ENCODE measurements around the gene TMEM175. TPM values are rescaled to one million over a fixed set of nuclear protein-coding genes. Genes with fewer than 3 reads are reported as not detected.

Gene TMEM175
- total RNA-seq, 1 donor from 2014 or later, result 11.4 TPM

- TF ChIP-seq CTCF (conservative IDR thresholded peaks at IDR 0.05; ENCODE audit: low read depth, low read length), result no peak
Observed at GRCh38 chr4:956531-957230, 24.4 kb downstream of the TMEM175 start.

DNA sequence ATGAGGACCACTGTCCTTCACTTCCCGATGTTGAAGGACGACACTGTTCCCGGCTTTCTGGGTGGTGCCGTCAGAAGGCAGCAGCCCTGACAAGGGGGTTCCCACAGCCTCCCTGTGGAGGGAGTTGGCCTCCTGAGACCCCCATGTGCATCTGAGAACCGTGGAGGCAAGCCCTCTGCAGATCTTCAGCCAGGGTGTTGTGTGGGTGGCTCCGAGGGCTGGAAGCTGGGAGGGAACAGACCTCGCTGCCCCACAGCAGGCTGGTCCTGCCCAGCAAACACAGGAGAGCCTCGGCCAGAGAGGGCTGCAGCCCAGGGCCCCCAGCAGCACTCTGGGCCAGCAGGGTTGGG is 24.9 kb downstream of the TMEM175 start:
- DNase-seq (ENCODE audit: low read depth), result no peak
- no peak overlapping the region for H3K4me3 ChIP-seq (ENCODE audit: low read depth, low read length)
- no peak for TF ChIP-seq CTCF (conservative IDR thresholded peaks at IDR 0.05; ENCODE audit: low read depth, low read length)

More at GRCh38 chr4:956531-957230, 24.4 kb downstream of the TMEM175 start:
- no peak overlapping the region for H3K4me3 ChIP-seq (ENCODE audit: low read depth, low read length)
- no peak for DNase-seq (ENCODE audit: low read depth)

- TF ChIP-seq CTCF (conservative IDR thresholded peaks at IDR 0.05; ENCODE audit: low read depth, low read length), result no peak
- H3K4me3 ChIP-seq (ENCODE audit: low read depth, low read length), result no peak overlapping the region
- DNase-seq (ENCODE audit: low read depth), result no peak
Observed at GRCh38 chr4:957581-958313, 25.5 kb downstream of the TMEM175 start.

GRCh38 chr4:958314-958665 is 26.0 kb downstream of the TMEM175 start:
- no peak overlapping the region for H3K4me3 ChIP-seq (ENCODE audit: low read depth, low read length)
- no peak for DNase-seq (ENCODE audit: low read depth)
- no peak for TF ChIP-seq CTCF (conservative IDR thresholded peaks at IDR 0.05; ENCODE audit: low read depth, low read length)

- DNase-seq (ENCODE audit: low read depth), result no peak
- TF ChIP-seq CTCF (conservative IDR thresholded peaks at IDR 0.05; ENCODE audit: low read depth, low read length), result no peak
- no peak overlapping the region for H3K4me3 ChIP-seq (ENCODE audit: low read depth, low read length)
Observed at GRCh38 chr4:958696-959337, 26.6 kb downstream of the TMEM175 start.

DNA sequence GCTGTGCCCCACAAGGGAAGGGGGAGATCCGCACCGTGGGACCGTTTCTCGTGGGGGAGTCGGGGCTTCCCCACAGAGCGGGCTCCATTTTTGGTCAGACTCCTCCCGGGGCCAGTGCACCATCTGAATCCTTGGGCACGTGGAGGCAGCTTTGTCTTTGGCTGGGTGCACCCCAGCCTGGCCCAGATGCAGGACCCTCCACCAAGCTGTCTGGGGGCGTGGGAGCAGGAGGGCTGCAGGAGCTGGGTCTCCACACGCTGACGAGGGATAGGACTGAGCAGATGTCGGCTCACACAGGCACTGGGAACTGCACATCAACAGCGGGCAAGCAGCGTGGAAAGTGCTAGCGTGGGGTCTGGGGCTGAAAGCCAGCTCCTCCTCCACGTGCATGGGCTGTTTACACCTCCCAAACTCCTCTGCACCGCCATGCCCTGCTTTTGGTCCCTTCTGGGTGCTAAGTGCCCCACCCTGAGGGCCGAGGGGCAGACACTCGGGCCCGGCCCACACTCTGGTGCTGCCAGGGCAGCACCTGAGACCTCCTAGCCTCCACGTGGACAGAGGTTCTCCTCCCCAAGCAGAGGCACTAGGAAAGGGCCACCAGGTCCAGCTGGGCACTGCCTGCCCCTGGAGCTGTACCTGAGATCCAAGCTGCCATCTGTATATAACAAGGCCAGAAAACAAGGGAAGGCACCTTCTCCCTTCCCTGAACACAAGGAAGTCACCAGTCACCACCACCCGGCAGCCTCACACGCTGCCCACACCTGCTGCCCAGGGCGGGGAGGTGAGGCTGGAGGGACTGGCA is 27.3 kb downstream of the TMEM175 start:
- no peak for DNase-seq (ENCODE audit: low read depth)
- no peak for TF ChIP-seq CTCF (conservative IDR thresholded peaks at IDR 0.05; ENCODE audit: low read depth, low read length)
- H3K4me3 ChIP-seq (ENCODE audit: low read depth, low read length), result no peak overlapping the region
